Neural progenitor cell (in vitro differentiated cells): ENCODE data around the gene SLC4A9. TPM values are rescaled to one million over a fixed set of nuclear protein-coding genes. Genes with fewer than 3 reads are reported as not detected.

Experiments used
- DNase-seq: peaks from one replicate; pipeline ENCODE4 v3.0.0-alpha.2; 2016; ENCODE audit warnings: low spot score
- H2AFZ ChIP-seq: fragments of 200-600 bp; sonication (generic); replicated peaks from 2 replicates; pipeline ENCODE4 v1.6.1; 2016; ENCODE audit warnings: antibody characterized with exemption
- H3F3A ChIP-seq: fragments of 200-600 bp; sonication (generic); 2 replicates; pipeline ENCODE4 v1.6.1; 2016; ENCODE audit warnings: antibody characterized with exemption, low read depth
- H3K27ac ChIP-seq: fragments of 200-600 bp; sonication (generic); 2 replicates; pipeline ENCODE4 v1.5.1; 2016; ENCODE audit warnings: mild to moderate bottlenecking
- H3K27me3 ChIP-seq: fragments of 200-600 bp; sonication (generic); 2 replicates; pipeline ENCODE4 v1.6.1; 2016; ENCODE audit warnings: mild to moderate bottlenecking, moderate library complexity
- H3K36me3 ChIP-seq: fragments of 200-600 bp; sonication (generic); 2 replicates; pipeline ENCODE4 v1.5.1; 2016
- H3K4me1 ChIP-seq: fragments of 200-600 bp; sonication (generic); 2 replicates; pipeline ENCODE4 v1.6.1; 2016; ENCODE audit warnings: mixed run types
- H3K4me2 ChIP-seq: fragments of 200-600 bp; sonication (generic); 2 replicates; pipeline ENCODE4 v1.6.1; 2016
- H3K4me3 ChIP-seq: fragments of 200-600 bp; sonication (generic); 2 replicates; pipeline ENCODE4 v1.5.1; 2016
- H3K79me2 ChIP-seq: fragments of 200-600 bp; sonication (generic); 2 replicates; pipeline ENCODE4 v1.6.1; 2016; ENCODE audit warnings: low read depth
- H3K9ac ChIP-seq: fragments of 200-600 bp; sonication (generic); 2 replicates; pipeline ENCODE4 v1.6.1; 2016
- H3K9me3 ChIP-seq: fragments of 200-600 bp; sonication (generic); 2 replicates; pipeline ENCODE4 v1.5.1; 2016; ENCODE audit warnings: low read depth
- H4K20me1 ChIP-seq: fragments of 200-600 bp; sonication (generic); 2 replicates; pipeline ENCODE4 v1.6.1; 2016; ENCODE audit warnings: low read depth
- H3K27ac Mint-ChIP-seq: 3 replicates; pipeline ENCODE4 v1.8.0; 2021; ENCODE audit warnings: mixed read lengths
- H3K27me3 Mint-ChIP-seq: 2 replicates; pipeline ENCODE4 v1.8.0; 2022; ENCODE audit warnings: low read depth, mild to moderate bottlenecking, inconsistent platforms, moderate library complexity, mixed read lengths; ENCODE audit not compliant: insufficient read depth
- H3K36me3 Mint-ChIP-seq: 3 replicates; pipeline ENCODE4 v1.8.0; 2021; ENCODE audit warnings: mixed read lengths
- H3K4me1 Mint-ChIP-seq: 3 replicates; pipeline ENCODE4 v1.8.0; 2021; ENCODE audit warnings: mixed read lengths
- H3K4me3 Mint-ChIP-seq: 3 replicates; pipeline ENCODE4 v1.8.0; 2021; ENCODE audit warnings: mild to moderate bottlenecking, moderate library complexity, mixed read lengths
- H3K9me3 Mint-ChIP-seq: 3 replicates; pipeline ENCODE4 v1.8.0; 2020; ENCODE audit warnings: mixed read lengths
- EZH2 ChIP-seq: fragments of 200-600 bp; sonication (generic); IDR thresholded peaks from 2 replicates; pipeline ENCODE4 v1.6.1; 2017; ENCODE audit warnings: antibody characterized with exemption, mild to moderate bottlenecking, moderate library complexity
- EZH2phosphoT487 ChIP-seq: fragments of 200-600 bp; sonication (generic); IDR thresholded peaks from 2 replicates; pipeline ENCODE4 v1.6.1; 2017; ENCODE audit warnings: antibody characterized with exemption
- total RNA-seq: library from RNA; depleted of rRNA; stranded (reverse); fragments of >200 nt; gene quantifications from 2 replicates; pipeline ENCODE4 v1.2.3, GENCODE V29; 2015; ENCODE audit warnings: low replicate concordance
- TF ChIP-seq, protein P1 (sequence below): fragments of 200-600 bp; sonication (generic); IDR thresholded peaks from 2 replicates; pipeline ENCODE4 v1.5.1; 2017; ENCODE audit warnings: antibody characterized with exemption, mild to moderate bottlenecking

Gene SLC4A9
- total RNA-seq, 1 donor from 2014 or later, result not detected

GRCh38 chr5:140338336-140338735 is 21.7 kb upstream of the SLC4A9 start:
- no peak overlapping the region for H3K4me2 ChIP-seq
- H3K9ac ChIP-seq, result no peak overlapping the region
- no peaks in the 10 kb centered on the region for H3K27me3 ChIP-seq
- Mint-ChIP-seq H3K27me3 (peaks cover 4% of the 10 kb centered on the region), H3K27ac (no peak overlapping the region), H3K4me1 (peaks cover 7% of the 10 kb centered on the region), H3K4me3 (no peak overlapping the region), H3K36me3 (peaks cover 4% of the 10 kb centered on the region), H3K9me3 (no peaks in the 10 kb centered on the region)
- no peak overlapping the region for H2AFZ ChIP-seq
- H3K9me3 ChIP-seq, result no peaks in the 10 kb centered on the region
- H3F3A ChIP-seq, result no peaks in the 10 kb centered on the region
- H3K4me1 ChIP-seq, result no peaks in the 10 kb centered on the region
- no peaks in the 10 kb centered on the region for H3K36me3 ChIP-seq
- H3K27ac ChIP-seq, result no peak overlapping the region
- no peaks in the 10 kb centered on the region for H3K79me2 ChIP-seq
- H3K4me3 ChIP-seq, result no peak overlapping the region
- no peaks in the 10 kb centered on the region for H4K20me1 ChIP-seq
- DNase-seq, result no peak
- TF ChIP-seq, protein P1, sequence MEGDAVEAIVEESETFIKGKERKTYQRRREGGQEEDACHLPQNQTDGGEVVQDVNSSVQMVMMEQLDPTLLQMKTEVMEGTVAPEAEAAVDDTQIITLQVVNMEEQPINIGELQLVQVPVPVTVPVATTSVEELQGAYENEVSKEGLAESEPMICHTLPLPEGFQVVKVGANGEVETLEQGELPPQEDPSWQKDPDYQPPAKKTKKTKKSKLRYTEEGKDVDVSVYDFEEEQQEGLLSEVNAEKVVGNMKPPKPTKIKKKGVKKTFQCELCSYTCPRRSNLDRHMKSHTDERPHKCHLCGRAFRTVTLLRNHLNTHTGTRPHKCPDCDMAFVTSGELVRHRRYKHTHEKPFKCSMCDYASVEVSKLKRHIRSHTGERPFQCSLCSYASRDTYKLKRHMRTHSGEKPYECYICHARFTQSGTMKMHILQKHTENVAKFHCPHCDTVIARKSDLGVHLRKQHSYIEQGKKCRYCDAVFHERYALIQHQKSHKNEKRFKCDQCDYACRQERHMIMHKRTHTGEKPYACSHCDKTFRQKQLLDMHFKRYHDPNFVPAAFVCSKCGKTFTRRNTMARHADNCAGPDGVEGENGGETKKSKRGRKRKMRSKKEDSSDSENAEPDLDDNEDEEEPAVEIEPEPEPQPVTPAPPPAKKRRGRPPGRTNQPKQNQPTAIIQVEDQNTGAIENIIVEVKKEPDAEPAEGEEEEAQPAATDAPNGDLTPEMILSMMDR, result no peak
- TF ChIP-seq EZH2phosphoT487 (no peak), EZH2 (no peak)

DNA sequence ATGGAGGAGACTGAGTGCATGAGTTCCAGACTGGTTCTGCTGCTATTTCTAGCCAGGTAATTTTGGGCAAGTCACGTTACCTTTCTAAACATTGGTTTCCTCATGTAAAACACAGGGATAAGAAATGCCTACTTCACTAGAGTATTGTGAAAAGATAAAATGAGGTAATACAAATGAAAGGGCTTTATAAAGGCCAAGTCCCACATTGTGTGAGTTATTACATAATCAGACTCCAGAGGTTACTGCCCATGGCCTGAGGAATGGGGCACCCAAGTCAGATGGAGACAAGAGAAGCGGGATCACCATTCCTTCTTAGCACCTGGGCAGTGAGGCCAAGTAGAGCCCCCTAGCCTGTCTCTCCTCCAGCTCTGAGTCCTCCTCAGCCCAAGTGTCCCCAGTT is 21.1 kb upstream of the SLC4A9 start:
- Histone ChIP-seq H3K4me2 (no peak overlapping the region), H3F3A (no peaks in the 10 kb centered on the region), H3K4me1 (no peaks in the 10 kb centered on the region), H3K79me2 (no peaks in the 10 kb centered on the region), H3K36me3 (no peaks in the 10 kb centered on the region), H3K27ac (no peak overlapping the region), H3K4me3 (no peak overlapping the region), H2AFZ (no peak overlapping the region), H3K27me3 (no peaks in the 10 kb centered on the region), H3K9ac (no peak overlapping the region), H3K9me3 (no peaks in the 10 kb centered on the region), H4K20me1 (no peaks in the 10 kb centered on the region)
- peaks cover 7% of the 10 kb centered on the region for H3K4me1 Mint-ChIP-seq
- no peaks in the 10 kb centered on the region for H3K9me3 Mint-ChIP-seq
- peaks cover under 1% of the 10 kb centered on the region for H3K36me3 Mint-ChIP-seq
- TF ChIP-seq EZH2, result no peak
- TF ChIP-seq, protein P1, result no peak
- H3K27me3 Mint-ChIP-seq, result peaks cover 4% of the 10 kb centered on the region
- H3K4me3 Mint-ChIP-seq, result no peak overlapping the region
- DNase-seq, result no peak
- H3K27ac Mint-ChIP-seq, result no peak overlapping the region

DNA sequence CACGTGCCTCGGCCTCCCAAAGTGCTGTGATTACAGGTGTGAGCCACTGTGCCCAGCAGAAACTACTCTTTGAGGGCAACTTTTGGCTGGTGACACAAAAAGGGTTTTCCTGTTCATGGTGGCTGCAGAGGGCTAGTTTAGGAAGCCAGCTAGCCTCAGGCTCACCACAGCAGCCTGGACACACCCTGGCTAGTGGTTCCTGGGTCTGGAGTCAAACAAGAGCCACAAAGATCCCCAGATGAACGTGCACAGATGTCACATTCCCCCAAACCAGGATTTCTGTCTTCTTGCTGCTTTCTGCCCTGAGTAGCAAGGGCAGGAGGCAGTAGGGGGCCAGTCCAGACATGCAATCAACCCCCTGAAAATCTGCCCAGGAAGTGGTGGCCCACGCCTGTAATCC is 20.4 kb upstream of the SLC4A9 start:
- Histone ChIP-seq H2AFZ (no peak overlapping the region), H4K20me1 (no peaks in the 10 kb centered on the region), H3F3A (no peaks in the 10 kb centered on the region), H3K79me2 (no peaks in the 10 kb centered on the region), H3K9ac (no peak overlapping the region), H3K4me1 (no peaks in the 10 kb centered on the region), H3K4me3 (no peak overlapping the region), H3K27ac (no peak overlapping the region), H3K27me3 (peaks cover 6% of the 10 kb centered on the region), H3K36me3 (no peaks in the 10 kb centered on the region), H3K4me2 (no peak overlapping the region), H3K9me3 (no peaks in the 10 kb centered on the region)
- no peak for TF ChIP-seq EZH2phosphoT487
- TF ChIP-seq, protein P1, result no peak
- no peak for TF ChIP-seq EZH2
- Mint-ChIP-seq H3K4me3 (no peak overlapping the region), H3K9me3 (no peaks in the 10 kb centered on the region), H3K36me3 (no peaks in the 10 kb centered on the region), H3K27me3 (peaks cover 4% of the 10 kb centered on the region), H3K27ac (no peak overlapping the region), H3K4me1 (peaks cover 7% of the 10 kb centered on the region)
- no peak for DNase-seq
